NCI-H146 treated with DMSO at 0.1 percent for 48 hours (cell line): ENCODE data around the gene LRIG1.

Experiments used
- DNase-seq: peaks from one replicate; lab custom pipeline; 2025; ENCODE audit not compliant: unreplicated experiment; lab: John Stamatoyannopoulos, UW

Gene LRIG1

DNA sequence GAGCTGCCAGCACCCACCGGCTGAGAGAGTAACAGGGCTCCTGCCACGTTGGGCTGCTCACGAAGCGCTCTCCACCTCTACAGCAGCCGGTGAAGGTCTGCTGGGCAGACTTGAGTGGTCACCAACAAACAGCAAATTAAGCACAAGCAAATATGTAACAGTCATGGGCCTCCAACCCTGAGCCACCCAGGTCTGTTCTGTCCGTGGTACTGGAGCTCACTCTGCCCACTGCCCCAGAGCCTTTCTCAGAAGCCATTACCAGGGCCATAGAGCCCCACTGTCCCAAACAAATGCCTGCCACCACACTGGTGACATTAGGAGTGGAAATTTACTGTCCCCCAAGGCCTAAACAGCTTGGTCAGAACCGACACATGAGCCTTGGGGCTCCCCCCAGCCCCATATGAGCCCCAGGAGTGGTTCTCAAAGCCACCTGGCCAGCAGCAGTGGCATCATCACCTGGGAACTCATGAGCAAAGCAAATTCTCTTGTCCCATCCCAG is 56.6 kb downstream of the LRIG1 start:
- no peak for DNase-seq

DNA sequence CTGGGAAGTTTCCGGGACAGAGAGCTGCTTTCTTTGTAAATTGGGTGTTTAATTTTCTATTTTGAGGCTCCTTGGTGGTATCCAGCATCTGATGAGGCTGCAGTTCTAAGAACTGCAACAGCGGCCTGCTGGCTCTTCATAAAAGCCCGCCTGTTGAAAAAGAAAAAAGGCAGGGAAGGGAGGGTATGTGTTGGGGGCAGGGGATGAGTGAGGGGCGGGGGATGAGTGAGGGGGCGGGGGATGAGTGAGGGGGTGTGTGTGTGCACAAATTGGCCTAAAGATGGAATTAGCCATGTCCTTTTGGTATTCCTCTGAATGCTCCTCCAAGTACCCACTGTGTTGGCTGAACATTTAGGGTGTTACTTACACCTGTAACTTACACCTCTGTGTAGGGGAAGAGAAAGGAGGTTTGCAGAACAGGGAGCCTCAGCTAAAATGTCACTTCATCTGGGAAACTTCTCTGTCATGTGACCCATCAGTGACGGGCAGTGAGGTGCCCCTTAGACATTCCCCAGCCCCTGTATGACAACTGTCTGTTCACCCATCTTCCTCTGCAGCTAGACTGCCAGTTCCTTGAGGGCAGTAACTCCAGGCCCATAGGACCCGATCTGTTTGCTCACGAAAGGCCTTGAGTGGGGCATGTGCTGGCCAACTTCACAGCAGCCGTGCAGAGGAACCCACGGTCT is 57.6 kb downstream of the LRIG1 start:
- DNase-seq, result no peak

DNA sequence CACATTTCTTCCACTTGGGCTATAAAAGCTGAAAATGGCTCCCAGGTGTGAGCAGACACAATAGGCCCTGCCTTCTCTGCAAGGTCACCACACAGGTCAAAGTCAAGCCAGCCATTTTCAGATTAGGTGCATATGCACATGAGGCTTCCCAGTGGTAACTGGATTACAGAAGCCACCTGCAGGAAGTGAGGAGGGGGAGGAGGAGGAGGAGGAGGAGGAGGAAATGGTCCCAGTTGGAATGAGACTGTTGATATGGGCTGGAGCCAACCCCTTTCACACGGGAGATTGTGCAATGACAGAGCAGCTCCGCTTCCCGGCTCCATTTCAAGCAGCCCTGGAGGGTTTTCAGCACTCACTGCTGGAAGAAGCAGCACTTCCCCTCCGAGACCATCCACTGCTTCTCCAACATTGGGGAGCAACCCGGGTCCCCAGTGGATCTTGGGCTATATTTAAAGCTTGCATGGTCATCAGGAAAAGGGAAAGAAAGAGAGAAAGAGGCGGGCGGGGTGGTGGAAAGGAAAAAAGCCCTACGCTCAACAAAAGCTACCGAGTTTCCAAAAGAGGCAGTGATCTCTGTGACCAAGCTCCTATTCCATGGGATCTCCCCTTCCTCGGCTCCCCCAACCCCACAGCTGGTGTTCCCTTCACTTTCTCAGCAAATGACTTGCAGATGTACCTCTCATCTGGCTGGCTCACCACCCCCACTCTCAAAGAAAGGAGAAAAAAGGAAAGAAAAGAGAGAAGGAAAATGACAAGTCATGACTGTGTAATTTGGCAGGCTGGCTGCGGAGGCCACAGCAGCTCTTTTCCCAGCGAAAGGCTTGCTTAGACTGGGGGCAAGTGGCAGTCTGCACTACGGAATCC is 58.3 kb downstream of the LRIG1 start:
- peak; percentile 49 for DNase-seq

DNA sequence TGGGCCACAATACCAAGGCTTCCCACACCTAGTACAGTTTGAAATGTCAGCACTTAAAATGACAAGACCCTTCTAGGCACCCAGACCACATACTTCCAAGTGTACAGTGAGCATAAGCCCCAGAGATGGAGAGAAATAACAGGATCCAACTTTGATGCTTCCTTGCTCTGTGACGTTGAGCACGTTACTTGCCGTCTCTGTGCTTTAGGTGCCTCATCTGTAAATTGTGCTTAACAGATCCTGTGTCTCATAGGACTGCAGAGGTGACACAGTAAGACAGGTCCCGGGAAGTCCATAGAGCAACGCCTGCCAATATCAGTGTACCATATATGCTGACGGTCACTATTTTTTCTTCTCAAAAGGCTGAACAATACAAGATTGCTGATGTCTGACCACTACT is 59.1 kb downstream of the LRIG1 start:
- DNase-seq, result no peak

DNA sequence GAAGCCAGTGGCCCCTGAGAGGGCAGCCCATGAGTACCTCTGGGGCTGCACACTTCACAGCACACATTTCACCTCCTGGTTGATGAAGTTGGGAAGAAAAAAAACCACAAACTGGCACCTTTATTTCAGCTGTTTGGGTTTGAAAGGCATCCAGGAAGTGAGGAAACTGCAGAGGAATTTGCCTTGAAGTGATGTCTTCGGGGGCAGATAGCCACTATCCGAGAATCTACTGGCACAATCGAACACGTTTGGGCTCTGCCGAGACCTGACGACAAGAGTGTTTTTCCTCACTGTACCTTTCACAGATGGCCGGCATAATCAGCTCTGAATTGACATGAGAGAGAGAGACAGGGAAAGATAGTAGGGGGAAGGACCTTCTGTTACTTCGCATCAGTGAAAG is 59.7 kb downstream of the LRIG1 start:
- DNase-seq, result no peak

GRCh38 chr3:66439666-66440344 is 61.0 kb downstream of the LRIG1 start:
- DNase-seq, result peak; percentile 3

DNA sequence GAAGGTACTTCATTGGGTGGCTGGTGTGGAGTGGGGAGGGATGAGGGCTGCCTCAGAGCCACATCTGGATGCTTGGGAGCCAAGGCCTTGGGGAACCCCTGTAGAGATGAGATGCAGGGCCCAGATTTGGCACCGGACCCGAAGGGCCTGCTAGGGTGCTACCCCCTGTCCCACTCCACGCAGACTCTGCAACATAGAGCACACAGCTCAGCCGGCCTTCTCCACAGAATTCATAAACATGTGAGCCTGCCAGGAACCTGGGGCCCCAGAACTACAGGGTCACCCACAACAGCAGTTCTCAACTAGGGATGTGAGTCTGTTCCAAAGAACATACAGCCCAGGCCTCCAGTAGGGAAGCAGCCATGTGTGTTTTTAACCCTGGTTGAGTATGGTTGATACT is 62.8 kb downstream of the LRIG1 start:
- DNase-seq, result no peak

DNA sequence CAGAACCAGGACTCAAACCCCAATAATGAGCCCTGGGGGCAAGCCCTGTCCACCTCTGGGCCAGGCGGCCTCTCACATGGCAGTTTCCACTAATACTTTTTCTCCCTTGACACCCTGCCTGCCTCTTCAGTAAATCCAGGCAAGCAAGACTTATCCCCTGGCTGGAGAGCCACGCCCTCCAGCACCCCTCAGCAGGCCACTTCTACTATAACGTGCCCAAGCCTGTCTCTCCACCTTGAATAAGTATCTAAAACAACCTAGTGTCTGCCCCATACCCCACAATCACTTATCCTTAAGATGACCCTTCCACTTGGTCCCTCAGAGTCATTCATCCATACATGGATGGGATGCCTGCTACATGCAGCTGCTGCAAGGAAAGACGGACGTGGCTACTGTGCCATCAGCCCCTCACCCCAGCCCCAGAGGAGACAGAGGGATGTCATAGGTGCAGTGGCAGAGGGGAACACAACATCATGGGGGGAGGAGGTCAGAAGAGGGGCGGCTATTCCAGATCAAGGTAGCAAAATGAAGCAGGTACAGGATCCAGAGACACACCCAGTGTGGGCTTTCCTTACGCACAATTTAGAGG is 63.4 kb downstream of the LRIG1 start:
- no peak for DNase-seq

- no peak for DNase-seq
Observed at GRCh38 chr3:66435989-66436388, 64.8 kb downstream of the LRIG1 start.

- no peak for DNase-seq
Observed at GRCh38 chr3:66434726-66435125, 66.1 kb downstream of the LRIG1 start.

GRCh38 chr3:66433522-66433782 is 67.4 kb downstream of the LRIG1 start:
- DNase-seq, result no peak

- DNase-seq, result no peak
Observed at GRCh38 chr3:66432767-66433521, 67.9 kb downstream of the LRIG1 start.

DNA sequence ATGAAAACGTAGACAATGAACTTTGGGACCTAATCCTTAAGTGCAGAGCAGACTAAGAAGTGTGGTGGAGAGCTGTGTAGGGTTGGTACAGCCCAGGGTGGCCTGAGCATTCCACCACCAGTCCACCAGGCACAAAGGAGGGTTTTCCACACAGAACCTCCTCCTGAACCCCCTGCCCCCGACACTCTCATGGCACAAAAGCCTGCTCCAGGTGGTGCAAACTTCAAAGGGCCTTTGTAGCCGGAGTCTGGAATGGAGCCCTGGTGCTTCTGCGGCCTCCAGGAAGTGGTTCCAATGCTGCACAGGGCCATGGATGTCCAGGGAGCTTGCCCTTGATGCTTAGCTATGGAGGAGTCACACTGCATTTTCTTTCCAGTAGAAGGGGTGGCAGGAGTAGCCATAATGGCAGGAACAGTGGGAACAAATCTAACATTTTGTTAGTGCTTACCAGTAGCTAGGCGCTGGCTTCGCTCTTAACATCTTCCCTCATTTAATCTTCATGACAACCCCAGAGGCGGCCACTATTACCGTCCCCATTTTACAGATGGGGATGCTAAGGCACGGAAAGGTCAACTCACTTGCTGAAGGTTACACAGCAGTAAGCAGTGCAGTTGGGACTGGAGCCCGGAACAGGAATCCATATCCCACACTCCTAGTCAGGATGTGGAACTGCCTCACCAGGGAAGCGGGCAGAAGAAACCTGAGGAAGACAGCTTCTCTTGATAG is 68.6 kb downstream of the LRIG1 start:
- no peak for DNase-seq

DNA sequence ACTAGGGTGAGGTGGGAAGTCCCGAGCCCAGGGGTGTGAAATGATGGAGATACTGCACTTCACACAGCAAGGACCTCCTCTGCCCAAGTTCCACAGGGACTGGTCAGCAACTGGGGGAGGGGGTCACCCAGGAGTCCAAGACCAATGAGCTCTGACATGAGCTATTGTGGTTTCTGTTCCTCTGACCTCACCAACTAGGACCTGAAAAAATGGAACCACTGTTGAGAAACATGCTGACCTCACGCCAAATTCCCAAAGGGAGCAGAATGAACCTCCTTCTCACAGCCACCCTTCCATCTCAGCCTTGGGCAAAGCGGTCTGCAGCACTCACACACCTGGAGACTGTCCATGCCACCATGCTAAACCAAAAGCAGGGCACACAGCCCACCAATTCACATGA is 69.3 kb downstream of the LRIG1 start:
- no peak for DNase-seq

DNA sequence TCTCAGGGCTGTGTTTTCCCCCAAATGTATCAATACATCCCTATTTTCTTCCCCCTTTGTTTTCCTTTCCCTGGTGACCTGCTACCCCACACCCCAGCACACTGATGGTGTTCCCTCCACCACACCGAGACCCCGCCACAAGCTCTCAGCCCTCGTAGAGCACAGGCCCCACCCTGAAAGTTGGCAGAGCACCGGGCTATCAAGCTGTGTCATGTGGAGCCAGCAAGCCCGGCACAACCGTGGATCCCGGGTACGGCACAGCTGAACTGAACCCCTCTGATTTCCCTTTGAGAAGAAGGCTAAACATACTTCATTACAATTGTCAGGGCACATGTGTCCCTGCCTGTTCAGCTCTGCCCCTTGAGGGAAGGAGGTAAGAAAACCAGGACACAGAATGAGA is 69.9 kb downstream of the LRIG1 start:
- no peak for DNase-seq

- peak; percentile 33 for DNase-seq
Observed at GRCh38 chr3:66428733-66429132, 72.1 kb downstream of the LRIG1 start.

DNA sequence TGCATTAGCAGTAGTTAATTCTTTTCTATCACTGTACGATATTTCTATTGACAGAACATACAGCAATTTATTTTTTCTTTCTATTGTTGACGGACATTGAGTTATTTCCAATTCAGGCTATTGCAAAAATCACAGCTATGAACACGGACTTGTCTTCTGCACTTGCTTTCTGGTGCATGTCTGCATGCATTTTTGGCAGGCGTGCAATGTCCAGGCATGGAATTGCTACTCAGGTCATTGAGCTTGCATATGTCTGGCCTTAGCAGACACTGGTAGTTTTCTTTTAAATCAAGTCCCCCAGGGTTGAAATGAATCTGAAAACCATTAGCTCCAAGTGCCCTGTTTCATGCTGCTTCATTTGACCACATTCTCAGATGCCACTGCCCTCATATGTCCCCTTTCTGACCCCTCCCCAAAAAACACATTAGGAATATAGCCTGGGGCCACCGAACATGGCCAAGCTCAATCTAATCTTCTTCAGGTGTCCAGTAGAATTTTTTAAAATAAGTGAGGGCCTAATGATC is 72.8 kb downstream of the LRIG1 start:
- DNase-seq, result no peak

GRCh38 chr3:66427352-66427751 is 73.5 kb downstream of the LRIG1 start:
- no peak for DNase-seq

GRCh38 chr3:66426135-66426534 is 74.7 kb downstream of the LRIG1 start:
- DNase-seq, result no peak

DNA sequence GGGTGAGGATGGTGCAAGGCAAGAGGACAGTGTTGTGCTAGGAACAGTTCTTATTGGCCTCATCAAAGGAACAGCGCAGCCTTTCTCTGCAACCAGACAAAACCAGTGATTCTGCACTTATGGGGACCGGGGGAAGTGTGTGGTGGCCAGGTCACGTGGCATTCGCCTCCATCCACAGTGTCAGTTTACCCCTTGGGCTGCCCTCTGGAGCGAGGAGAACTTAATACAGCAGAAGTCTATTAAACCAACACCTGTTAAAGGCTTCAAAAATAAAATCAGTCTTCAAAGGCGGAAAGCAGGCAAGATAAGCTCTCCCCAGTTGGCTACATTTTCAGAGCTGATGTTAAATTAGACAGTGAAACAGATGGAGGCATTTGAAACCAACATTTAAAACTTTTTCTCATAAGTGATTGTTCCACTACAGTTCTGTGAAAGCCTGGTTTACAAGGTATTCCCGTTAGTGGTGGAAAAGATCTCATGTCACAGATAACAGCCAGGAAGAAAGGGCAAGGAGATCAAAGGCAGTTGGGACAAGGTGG is 75.2 kb downstream of the LRIG1 start:
- DNase-seq, result no peak
